ENCODE measurements around the gene FBXL7.

The FBXL7 gene

GRCh38 chr5:15560421-15560820 lies 60.4 kb downstream of the FBXL7 start:
- Histone ChIP-seq H2AFZ (ENCODE audit: low read length) (no peak overlapping the region), H3K4me2 (ENCODE audit: low read length) (no peak overlapping the region), H3F3A (ENCODE audit: insufficient read depth, low read length) (no peaks in the 10 kb centered on the region), H3K27me3 (ENCODE audit: insufficient read depth, low read length) (no peaks in the 10 kb centered on the region), H3K27ac (ENCODE audit: low read depth, low read length, poor library complexity, severe bottlenecking) (no peak overlapping the region), H3K9ac (ENCODE audit: low read length) (no peak overlapping the region), H4K20me1 (ENCODE audit: insufficient read depth, low read length) (no peaks in the 10 kb centered on the region), H3K79me2 (ENCODE audit: insufficient read depth, low read length) (no peaks in the 10 kb centered on the region), H3K9me2 (ENCODE audit: low read depth, low read length) (no peaks in the 10 kb centered on the region), H3K36me3 (ENCODE audit: insufficient read depth, low read length) (no peaks in the 10 kb centered on the region), H3K4me3 (ENCODE audit: low read depth, low read length, poor library complexity, severe bottlenecking) (no peak overlapping the region), H3K4me1 (ENCODE audit: insufficient read depth, low read length, severe bottlenecking) (no peaks in the 10 kb centered on the region), H3K9me3 (ENCODE audit: low read length) (no peaks in the 10 kb centered on the region)
- TF ChIP-seq CTCF (IDR thresholded peaks at IDR 0.05; ENCODE audit: low read length) (no peak), EZH2 (IDR thresholded peaks at IDR 0.05; ENCODE audit: borderline replicate concordance, low read length) (no peak)

- H3K9me3 ChIP-seq (ENCODE audit: low read length), result no peaks in the 10 kb centered on the region
- TF ChIP-seq EZH2 (IDR thresholded peaks at IDR 0.05; ENCODE audit: borderline replicate concordance, low read length) (no peak), CTCF (IDR thresholded peaks at IDR 0.05; ENCODE audit: low read length) (no peak)
- H3F3A ChIP-seq (ENCODE audit: insufficient read depth, low read length), result no peaks in the 10 kb centered on the region
- H3K9me2 ChIP-seq (ENCODE audit: low read depth, low read length), result no peaks in the 10 kb centered on the region
- H3K4me1 ChIP-seq (ENCODE audit: insufficient read depth, low read length, severe bottlenecking), result no peaks in the 10 kb centered on the region
- no peak overlapping the region for H3K4me3 ChIP-seq (ENCODE audit: low read depth, low read length, poor library complexity, severe bottlenecking)
- no peak overlapping the region for H2AFZ ChIP-seq (ENCODE audit: low read length)
- no peak overlapping the region for H3K27ac ChIP-seq (ENCODE audit: low read depth, low read length, poor library complexity, severe bottlenecking)
- H3K79me2 ChIP-seq (ENCODE audit: insufficient read depth, low read length), result no peaks in the 10 kb centered on the region
- no peaks in the 10 kb centered on the region for H3K36me3 ChIP-seq (ENCODE audit: insufficient read depth, low read length)
- no peaks in the 10 kb centered on the region for H3K27me3 ChIP-seq (ENCODE audit: insufficient read depth, low read length)
- H3K9ac ChIP-seq (ENCODE audit: low read length), result no peak overlapping the region
- H3K4me2 ChIP-seq (ENCODE audit: low read length), result no peak overlapping the region
- no peaks in the 10 kb centered on the region for H4K20me1 ChIP-seq (ENCODE audit: insufficient read depth, low read length)
Measured at GRCh38 chr5:15564523-15564922, 64.5 kb downstream of the FBXL7 start.

GRCh38 chr5:15564957-15565356 lies 65.0 kb downstream of the FBXL7 start:
- H3F3A ChIP-seq (ENCODE audit: insufficient read depth, low read length), result no peaks in the 10 kb centered on the region
- H3K9me2 ChIP-seq (ENCODE audit: low read depth, low read length), result no peaks in the 10 kb centered on the region
- H3K27ac ChIP-seq (ENCODE audit: low read depth, low read length, poor library complexity, severe bottlenecking), result no peak overlapping the region
- no peak overlapping the region for H3K9ac ChIP-seq (ENCODE audit: low read length)
- H3K36me3 ChIP-seq (ENCODE audit: insufficient read depth, low read length), result no peaks in the 10 kb centered on the region
- H3K4me3 ChIP-seq (ENCODE audit: low read depth, low read length, poor library complexity, severe bottlenecking), result no peak overlapping the region
- no peaks in the 10 kb centered on the region for H3K79me2 ChIP-seq (ENCODE audit: insufficient read depth, low read length)
- H3K4me2 ChIP-seq (ENCODE audit: low read length), result no peak overlapping the region
- H3K4me1 ChIP-seq (ENCODE audit: insufficient read depth, low read length, severe bottlenecking), result no peaks in the 10 kb centered on the region
- TF ChIP-seq CTCF (IDR thresholded peaks at IDR 0.05; ENCODE audit: low read length) (no peak), EZH2 (IDR thresholded peaks at IDR 0.05; ENCODE audit: borderline replicate concordance, low read length) (no peak)
- H4K20me1 ChIP-seq (ENCODE audit: insufficient read depth, low read length), result no peaks in the 10 kb centered on the region
- no peak overlapping the region for H2AFZ ChIP-seq (ENCODE audit: low read length)
- no peaks in the 10 kb centered on the region for H3K9me3 ChIP-seq (ENCODE audit: low read length)
- H3K27me3 ChIP-seq (ENCODE audit: insufficient read depth, low read length), result no peaks in the 10 kb centered on the region
